Glomerular endothelial cell (primary cell): ENCODE results near the gene PICALM. TPM values are rescaled to one million over a fixed set of nuclear protein-coding genes. Genes with fewer than 3 reads are reported as not detected.

Experiments used
- DNase-seq: peaks from one replicate; pipeline ENCODE4 v3.0.0-alpha.2; 2011; ENCODE audit warnings: low read depth, low spot score; ENCODE audit errors: extremely low read depth
- total RNA-seq: library from RNA; depleted of rRNA; stranded (reverse); fragments of >200 nt; gene quantifications from 2 replicates; pipeline ENCODE4 v1.2.3, GENCODE V29; 2015

The PICALM gene
- total RNA-seq, 1 donor from 2014 or later, result 286 TPM

- no peak for DNase-seq
Measured at GRCh38 chr11:86087256-86087655, 18.4 kb upstream of the PICALM start.

- DNase-seq, result no peak
Measured at GRCh38 chr11:86081455-86081854, 12.6 kb upstream of the PICALM start.

DNA sequence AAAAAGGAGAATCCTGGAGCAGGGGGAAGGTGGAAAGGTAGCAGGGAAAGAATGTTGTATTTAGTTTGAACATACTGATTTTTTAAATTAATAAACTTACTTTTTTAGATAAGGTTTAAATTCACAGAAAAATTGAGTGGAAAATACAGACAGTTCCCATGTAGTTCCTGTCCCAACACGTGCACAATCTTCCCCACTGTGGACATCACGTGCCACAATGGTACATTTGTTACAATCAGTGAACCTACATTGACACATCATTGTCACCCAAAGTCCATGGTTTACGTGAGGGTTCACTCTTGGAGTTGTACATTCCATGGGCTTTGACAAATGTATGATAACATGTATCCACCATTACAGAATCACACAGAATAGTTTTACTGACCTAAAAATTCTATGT lies 10.5 kb upstream of the PICALM start:
- DNase-seq, result no peak

- DNase-seq, result no peak
Measured at GRCh38 chr11:86073948-86074347, 5.1 kb upstream of the PICALM start.

- no peak for DNase-seq
Measured at GRCh38 chr11:86072211-86072610, 3.3 kb upstream of the PICALM start.

- no peak for DNase-seq
Measured at GRCh38 chr11:86070142-86071056, 1.5 kb upstream of the PICALM start.

DNA sequence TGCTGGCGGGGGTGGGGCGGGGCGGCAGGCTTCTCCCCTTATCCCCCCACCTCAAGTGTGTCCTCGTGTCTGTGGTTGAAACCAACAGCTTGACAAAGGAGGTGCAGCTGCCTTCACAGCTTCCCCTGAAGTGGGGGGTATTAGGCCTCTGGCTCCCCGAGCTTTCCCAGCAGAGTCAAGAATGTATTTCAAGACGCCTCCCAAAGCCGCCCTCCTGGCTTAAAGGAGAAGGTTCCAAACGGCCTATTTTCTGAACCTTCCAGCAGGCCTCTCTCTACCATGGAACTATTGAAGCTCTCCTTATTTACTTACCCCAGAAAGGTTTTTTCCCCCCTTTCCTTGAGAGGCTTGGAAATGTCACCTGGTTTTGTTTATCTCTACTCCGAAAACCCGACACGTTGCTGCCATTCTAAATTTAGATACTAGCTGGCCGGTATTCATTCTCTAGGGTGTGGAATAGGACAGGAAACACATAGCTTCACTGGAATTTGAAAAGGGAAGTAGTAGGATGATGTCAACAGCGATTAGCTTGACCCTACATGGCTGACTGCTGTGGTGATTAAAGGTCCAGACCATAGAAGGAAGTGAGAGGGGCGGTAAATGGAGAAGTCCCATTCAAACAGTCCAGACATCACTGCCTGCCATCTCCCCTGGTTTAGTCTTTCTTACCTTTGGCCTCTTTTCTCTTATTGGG lies 671 bp upstream of the PICALM start:
- DNase-seq, result peak; percentile 99

DNA sequence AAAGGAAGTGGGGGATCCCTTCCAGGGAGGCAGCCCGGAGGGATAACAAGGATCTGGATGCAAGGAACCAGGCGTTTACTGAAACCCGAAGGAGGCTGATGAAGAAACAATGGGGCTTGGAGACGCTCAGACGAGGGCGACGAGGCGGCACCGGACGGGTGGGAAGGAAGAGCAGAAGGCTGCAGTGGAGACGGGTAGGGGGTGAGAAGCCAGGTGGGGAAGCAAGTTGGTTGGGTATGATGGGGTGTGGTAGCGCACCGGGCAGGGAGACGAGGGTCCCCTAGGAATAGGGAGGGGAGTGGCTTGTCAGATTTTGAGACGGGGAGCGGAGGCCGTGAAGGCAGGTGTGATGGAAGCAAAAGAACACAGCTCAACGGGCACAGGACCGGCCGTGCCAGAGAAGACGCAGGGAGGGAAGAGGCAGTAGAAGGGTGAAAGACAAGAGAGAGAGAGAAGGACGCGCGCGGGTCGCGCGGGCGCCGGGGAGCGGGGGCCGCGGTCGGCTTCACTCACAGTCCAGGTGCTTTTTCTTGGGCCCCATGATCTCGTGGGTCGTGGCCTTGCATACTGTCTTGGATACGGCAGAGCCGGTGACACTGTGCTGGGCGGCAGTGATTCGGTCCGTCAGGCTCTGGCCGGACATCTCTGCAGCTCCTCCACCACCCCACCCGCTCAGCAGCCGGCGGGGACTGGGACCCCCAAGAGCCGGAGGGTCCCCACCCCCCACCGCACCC lies 579 bp downstream of the PICALM start:
- DNase-seq, result no peak

DNA sequence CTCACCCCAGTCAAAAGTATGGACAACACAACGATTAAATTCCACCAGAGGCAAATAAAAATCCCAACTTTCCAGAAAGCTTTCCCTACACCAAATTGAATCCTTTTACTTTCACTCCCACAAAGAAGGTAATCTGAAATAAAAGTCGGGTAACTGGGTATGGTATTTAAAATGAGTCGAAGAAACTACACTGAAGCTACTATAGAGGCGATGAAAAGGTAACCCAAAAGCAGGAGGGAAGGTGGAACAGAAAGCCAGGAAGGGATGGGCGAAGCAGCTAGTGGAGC lies 1.1 kb downstream of the PICALM start:
- no peak for DNase-seq

DNA sequence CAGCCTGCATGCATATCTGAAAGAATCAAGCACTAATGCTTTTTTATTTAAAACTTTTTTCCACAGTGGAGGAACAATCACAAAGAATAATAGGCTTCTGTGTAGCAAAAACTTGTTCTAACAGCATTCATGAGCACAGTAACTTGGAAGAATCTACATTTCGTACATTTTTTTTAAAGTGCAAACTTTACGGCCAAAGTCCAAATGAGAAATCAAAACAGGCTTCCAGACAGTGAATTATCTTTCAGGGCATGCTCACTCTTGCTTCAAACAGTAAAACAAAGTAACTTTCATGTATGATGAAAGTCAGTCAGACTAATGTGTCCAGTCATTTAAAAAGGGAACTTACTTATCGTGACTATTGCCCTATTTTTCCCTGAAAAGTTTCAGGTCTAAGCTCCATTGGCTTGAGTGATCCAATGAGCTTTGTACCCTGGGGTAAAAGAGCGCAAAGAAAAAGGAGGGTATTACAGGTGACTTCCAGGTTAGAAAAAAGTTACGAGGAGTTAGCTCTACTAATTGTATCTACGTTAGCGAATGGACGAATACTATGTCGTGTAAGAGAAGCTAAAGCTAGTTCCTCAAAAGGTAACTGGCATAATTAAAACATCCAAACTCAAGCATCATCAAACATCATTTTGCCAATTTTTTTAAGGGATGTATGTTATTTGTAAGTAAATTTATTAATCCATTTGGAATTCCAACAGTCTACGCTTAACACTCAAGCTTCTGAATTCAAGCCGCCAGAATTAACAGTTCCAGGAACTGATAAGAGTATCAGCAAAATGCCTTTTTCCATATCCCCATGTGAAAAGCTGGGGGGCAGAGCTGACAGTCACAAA lies 1.7 kb downstream of the PICALM start:
- DNase-seq, result no peak

DNA sequence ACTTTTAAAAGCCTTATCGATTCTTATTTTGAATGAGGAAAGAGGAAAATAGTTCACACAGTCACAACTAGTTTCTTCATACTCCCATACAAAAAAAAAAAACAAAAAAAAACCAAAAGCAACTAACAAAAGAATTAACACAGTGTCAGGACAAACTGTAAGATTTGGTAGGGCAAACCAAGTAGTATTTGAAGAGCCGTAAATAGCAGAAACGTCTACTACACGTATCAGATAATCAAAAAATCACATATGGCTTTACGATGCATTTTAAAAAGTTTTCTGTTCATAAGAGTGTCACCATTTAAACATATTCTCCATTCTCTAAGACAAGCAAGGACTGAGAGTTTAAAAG lies 2.3 kb downstream of the PICALM start:
- DNase-seq, result no peak

- DNase-seq, result no peak
Measured at GRCh38 chr11:86066033-86066432, 2.9 kb downstream of the PICALM start.

DNA sequence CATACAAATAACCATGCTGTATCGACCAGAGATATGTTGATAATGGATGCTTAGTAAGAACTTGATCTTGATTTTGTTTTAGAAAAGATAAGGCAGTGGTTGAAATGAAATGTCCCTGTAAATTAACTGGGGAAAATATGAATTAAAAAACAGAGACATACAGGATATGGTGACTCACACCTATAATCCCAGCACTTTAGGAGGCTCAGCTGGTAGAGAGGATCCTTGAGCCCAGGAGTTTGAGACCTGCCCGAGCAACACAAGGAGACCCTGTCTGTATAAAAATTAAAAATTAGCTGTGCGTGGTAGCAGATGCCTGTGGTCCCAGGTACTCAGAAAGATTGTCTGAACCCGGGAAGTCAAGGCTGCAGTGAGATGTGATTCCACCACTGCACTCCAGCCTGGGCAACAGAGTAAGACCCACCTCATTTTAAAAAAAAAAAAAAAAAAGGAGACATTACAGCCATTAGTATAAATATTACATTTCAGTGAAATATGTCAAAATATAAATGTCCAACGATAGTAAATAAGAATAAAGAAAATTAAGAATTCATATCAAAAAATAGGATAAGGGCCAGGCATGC lies 4.6 kb downstream of the PICALM start:
- DNase-seq, result no peak

DNA sequence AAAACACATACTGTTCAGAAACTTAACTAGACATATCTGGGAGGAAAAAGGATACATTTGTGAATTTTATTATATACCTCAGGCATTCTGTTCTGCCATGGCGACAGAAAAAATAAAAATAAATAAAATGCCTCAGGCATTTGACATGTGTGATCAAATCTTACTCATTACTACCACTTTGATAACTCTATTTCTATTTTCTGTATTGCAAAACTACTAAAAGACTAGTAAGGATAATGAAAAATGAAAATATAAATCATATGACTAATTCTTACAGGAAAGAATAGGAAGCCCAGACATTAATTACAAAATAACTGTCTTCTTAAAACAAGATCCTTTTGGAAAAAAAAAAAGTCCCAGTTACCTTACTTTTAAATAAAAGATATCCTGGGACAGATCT lies 5.3 kb downstream of the PICALM start:
- DNase-seq, result no peak

DNA sequence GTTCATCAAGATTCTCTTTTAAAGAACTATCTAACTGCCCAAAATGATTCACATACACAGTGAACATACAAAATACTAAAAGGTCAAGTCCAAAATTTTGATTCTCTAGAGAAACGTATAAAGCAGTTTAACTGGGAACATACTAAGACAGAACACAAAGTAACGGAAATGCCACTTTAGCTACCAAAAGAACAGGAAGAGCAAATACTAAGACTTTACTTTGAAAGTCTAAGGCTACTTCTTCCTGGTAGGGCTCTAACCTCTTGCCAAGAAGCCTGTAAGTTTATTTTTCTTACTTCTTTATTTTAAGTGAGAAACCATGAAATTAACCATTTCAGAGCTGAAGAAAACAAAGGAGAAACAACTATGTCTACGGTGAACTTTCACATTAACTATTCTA lies 6.2 kb downstream of the PICALM start:
- DNase-seq, result no peak

GRCh38 chr11:86061483-86062205 lies 7.2 kb downstream of the PICALM start:
- no peak for DNase-seq

- DNase-seq, result no peak
Measured at GRCh38 chr11:86060544-86060943, 8.3 kb downstream of the PICALM start.

DNA sequence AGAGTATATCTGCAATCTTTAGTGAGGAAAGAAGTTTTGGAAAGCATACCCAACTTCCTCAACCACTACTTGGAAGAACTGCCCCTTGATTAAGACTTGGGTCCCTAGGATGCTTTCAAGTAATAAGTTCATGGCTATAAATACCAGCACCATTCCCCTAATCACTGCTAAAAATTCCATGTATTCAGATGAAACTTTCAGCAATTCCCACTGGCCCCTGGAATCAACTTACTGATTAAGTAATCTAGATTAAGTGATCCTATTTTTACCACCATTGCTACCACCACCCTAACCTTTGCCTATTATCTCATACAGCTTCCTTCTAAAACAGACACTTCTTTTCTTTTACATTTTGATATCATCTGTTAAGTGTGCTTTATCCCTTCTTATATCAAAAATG lies 10.5 kb downstream of the PICALM start:
- no peak for DNase-seq

DNA sequence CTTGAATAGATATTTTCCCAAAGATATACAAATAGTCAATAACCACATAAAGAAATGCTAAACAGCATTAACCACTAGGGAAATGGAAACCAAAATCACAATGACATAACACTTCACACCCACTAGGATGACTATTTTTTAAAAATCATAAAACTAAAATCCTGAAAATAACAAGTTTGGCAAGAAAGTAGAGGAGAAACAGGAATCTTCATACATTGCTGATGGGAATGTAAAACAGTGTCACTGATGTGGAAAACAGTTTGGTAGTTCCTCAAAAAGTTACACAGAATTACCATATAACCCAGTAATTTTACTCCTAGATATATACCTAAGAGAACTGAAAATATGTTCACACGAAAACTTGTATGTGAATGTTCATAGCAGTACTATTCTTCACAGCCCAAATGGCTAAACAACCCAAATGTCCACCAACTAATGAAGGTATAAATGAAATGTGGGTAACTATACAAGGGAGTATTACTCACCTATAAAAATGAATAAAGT lies 12.5 kb downstream of the PICALM start:
- DNase-seq, result no peak
